GM18858 (cell line): ENCODE measurements around the gene PTPN22.
A peak's percentile ranks its signal among the peaks of the same experiment; 100 is the strongest.

Source experiments
- ATAC-seq: cut with Tn5 transposase; IDR thresholded peaks from one replicate; pipeline ENCODE4 v1.9.1; 2021; ENCODE audit not compliant: unreplicated experiment

The PTPN22 gene

GRCh38 chr1:113871597-113872113 is at the start of gene PTPN22:
Gene PTPN22 (minus strand): TSS chr1:113871712.
- ATAC-seq = peak; percentile 85

GRCh38 chr1:113918243-113918642 is 46.7 kb upstream of the PTPN22 start:
- ATAC-seq = no peak

- no peak for ATAC-seq
Observed at GRCh38 chr1:113917400-113918082, 46.0 kb upstream of the PTPN22 start.

DNA sequence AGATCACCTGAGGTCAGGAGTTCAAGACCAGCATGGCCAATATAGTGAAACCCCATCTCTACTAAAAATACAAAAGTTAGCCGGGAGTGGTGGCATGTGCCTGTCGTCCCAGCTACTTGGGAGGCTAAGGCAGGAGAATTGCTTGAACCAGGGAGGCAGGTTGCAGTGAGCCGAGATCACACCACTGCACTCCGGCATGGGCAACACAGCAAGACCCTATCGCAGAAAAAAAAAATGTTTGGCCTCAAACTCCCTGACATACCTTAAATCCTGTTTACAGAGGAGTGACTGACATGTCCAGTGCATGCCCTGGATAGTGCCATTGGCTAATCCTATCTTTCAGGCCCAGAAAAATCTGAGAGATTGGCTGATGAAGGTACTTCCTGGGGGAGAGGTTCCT is 45.5 kb upstream of the PTPN22 start:
- no peak for ATAC-seq

DNA sequence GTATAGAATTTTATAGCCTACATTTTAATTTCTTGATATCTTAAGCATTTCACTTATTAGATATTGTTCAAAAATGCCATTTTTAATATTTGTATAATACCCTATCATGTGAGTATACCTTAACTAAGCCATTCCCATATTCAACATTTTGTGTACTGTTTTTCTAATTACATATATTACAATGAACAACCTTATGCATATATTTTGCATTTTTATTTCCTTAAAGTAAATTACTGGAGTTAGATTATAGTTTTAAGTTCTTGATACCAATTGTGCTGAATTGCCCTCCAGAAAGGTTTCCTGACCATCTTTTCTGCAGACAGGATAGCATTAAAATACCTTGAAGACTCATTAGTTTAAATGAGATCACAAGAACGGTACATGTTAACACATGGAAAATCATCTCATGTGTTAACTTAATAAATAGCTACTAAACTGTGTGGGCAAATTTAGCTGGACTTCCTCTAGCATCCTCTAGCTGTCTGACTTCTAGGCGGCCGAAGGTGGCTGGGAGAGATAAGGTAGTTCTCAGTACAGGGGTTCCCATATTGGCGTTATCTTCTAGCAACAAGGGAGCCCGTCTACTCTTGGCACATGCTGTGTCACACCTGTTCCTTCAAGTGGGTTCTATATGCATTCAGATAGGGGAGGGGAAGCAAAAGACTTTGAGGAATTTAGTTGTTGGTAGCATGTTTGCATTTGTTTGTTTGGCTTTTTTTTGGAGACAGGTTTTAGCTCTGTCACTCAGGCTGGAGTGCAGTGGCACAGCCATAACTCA is 42.6 kb upstream of the PTPN22 start:
- no peak for ATAC-seq

GRCh38 chr1:113913312-113913668 is 41.8 kb upstream of the PTPN22 start:
- ATAC-seq = no peak

DNA sequence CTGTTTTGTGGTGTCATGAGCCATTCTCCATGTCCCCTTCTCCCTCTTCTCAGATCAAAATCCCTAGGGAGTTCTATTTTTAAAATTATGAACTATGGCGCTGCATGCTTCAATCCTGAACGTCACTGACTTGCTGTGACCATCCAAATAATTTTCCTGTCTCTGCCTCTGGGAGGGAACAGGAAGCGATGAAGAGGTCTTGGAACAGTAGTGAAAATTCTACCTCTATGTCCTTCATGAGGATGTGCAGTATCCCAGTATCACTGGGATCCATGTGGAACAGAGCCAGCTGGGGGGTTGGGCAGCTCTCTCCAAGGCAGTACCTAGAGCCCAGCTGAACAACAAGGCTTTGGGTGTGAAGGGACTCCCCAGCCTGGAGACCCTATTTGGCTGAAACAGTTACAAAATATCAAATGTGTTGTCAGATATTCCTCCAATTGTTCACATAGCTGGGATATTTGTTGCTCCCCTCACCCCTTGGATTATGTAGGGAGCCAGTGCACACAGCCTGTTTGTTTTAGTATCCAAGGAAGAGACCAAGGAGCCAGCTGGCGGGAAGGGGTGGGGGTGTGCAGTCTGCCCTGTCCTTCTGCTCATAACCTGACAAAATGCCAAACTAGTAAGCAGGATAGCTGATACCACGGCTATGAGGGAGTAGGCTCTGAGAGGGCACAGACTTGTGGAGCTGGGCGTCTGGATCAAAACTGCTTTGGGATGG is 41.2 kb upstream of the PTPN22 start:
- ATAC-seq = no peak

DNA sequence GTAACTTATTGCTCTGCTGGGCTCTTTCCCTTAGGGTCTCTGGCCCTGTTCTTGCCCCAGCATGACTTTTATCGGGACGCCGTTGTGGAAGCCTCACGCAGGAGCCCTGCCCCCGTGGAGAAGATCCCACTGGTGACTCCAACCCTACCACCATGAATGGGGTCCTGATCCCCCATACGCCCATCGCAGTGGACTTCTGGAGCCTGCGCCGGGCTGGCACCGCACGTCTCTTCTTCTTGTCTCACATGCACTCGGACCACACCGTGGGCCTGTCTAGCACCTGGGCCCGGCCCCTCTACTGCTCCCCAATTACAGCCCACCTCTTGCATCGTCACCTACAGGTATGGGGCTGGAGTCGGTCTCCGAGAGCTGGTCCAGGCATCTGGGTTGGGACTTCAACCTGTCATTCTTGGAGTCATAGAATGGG is 33.9 kb upstream of the PTPN22 start:
- no peak for ATAC-seq

- peak; percentile 78 for ATAC-seq
Observed at GRCh38 chr1:113904674-113905434, 33.3 kb upstream of the PTPN22 start, which contains the start of the genes AP4B1 and DCLRE1B. Gene AP4B1 (minus strand): TSS chr1:113904799. CDS start chr1:113904717, 82 bp downstream. Gene DCLRE1B (plus strand): TSS chr1:113905326. CDS start chr1:113905587, 261 bp downstream.

DNA sequence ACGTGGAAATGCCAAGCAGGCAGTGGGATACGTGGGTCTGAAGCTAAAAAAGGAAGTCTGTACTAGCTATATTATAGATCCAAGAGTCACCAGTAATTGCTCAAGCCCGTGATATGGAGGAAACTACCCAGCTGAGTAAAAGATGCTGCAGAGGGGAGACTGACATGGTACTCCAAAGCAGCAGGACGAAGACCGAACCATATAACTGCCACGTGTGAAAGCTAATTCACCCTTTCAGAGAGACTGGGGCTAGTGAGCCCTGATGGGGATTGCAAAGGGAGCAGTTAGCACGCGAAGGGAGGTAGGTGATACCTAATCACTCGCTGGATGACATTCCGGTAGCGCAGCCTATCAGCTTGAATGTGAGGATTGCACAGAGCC is 32.8 kb upstream of the PTPN22 start:
- peak; percentile 25 for ATAC-seq

DNA sequence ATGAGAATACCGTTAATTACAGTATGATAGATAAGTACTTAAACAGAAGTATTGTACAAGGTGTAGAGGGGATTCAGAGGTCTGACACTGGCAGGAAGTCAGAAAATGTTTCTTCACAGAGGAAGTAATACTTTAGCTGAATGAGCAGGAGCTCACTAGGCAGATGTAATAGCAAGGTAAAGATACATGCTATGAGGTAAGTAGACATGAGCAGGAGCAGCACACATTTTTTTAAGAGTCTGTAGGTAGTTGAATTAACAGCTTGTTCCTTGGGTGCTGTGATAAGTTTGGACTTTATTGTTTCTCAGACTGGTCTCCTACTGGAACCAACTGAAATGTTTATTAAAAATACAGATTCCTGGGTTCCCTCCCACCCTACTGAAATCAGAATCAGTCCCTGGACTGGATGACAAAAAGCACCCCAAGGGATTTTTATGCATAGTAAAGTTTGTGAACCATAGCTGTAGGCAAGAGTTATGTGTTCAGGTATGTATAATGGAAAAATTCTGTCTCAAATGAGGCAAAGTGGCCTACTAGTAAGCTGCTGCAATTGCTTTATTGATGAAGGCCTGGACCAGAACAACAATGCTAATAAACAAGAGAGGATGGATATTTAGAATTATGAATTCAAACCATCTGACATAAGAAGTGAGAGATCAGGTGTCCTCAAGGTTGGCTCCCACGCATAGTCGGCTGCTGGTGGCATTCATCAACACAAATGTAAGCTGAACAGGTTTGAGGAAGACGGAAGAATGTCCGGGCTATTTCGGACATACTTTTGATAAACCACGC is 32.2 kb upstream of the PTPN22 start:
- ATAC-seq = no peak

GRCh38 chr1:113901191-113901590 is 29.7 kb upstream of the PTPN22 start:
- ATAC-seq = no peak

DNA sequence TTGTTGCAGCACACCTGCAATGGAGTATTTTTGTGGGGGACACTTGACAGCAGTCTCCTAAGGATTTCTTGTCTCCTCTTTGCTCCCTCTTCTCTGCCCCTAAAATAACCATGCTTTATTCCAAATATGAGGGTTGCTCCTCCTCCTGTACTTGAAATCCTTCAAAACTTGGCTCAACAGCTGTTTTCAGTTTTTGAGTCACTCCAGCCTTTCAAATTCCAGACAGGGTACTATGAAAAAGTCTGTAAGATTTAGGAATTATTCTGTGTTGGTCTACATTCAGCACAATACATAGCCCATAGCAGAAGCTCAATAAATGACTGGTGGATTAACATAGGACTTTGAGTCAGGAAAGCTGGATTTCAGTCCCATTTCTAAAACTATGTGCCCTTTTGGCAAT is 27.6 kb upstream of the PTPN22 start:
- no peak for ATAC-seq

GRCh38 chr1:113898241-113898814 is 26.8 kb upstream of the PTPN22 start:
- no peak for ATAC-seq

- ATAC-seq = no peak
Observed at GRCh38 chr1:113895961-113896360, 24.4 kb upstream of the PTPN22 start.

DNA sequence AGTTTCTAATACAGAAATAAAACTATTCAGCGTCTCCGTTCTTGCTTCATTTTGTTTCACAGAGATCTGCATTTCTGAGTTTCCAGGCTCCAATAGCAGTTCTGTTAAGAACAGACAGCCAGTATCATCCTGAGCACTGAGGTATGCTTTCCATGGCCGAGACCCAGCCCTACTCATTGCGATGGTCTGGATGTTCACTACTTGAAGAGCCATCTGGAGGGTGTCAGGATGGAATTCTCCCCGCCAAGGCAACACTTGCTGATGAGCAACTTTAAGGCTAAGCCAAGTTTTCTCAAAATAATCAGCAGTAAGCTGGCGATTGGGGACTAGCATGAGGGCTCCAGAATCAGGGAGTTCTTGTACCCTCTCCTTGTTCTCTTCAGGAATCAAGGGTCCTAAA is 23.6 kb upstream of the PTPN22 start:
- ATAC-seq = no peak

DNA sequence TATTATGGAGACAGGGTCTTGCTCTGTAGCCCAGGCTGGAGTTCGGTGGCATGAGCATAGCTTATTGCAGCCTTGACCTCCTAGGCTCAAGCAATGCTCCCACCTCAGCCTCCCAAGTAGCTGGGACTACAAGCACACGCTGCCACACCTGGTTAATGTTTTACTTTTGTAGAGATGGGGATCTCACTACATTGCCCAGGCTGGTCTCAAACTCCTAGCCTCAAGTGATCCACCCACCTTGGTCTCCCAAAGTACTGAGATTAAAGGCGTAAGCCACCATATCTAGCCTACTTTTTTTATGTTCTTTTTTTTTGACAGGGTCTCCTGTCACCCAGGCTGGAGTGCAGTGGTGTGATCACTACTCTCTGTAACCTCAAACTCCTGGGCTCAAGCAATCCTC is 21.8 kb upstream of the PTPN22 start:
- ATAC-seq = no peak

DNA sequence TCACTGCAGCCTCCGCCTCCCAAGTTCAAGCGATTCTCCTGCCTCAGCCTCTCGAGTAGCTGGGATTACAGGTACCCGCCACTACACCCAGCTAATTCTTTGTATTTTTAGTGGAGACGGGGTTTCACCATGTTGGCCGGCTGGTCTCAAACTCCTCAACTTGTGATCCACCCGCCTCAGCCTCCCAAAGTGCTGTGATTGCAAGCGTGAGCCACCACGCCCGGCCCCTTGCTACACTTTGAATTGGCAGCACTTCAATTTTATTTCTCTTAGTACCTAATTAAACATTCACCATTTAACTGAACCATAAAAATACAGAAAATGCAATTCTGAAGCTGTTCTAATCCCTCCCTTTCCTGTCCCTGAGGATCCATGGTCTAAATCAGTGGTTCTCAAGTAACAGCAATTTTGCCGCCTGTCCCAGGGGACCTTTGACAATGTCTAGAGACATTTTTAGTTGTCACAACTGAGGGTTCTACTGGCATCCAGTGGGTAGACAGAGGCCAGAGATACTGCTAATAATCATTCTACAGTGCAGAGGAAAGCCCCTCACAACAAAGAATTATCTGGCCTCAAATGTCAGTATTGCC is 20.2 kb upstream of the PTPN22 start:
- ATAC-seq = no peak

GRCh38 chr1:113890816-113891215 is 19.3 kb upstream of the PTPN22 start:
- no peak for ATAC-seq
